ENCODE measurements around the gene RNF26. TPM values are rescaled to one million over a fixed set of nuclear protein-coding genes. Genes with fewer than 3 reads are reported as not detected.
A peak's percentile ranks its signal among the peaks of the same experiment; 100 is the strongest.

The RNF26 gene
- total RNA-seq, 1 donor from 2014 or later: 30.2 TPM

DNA sequence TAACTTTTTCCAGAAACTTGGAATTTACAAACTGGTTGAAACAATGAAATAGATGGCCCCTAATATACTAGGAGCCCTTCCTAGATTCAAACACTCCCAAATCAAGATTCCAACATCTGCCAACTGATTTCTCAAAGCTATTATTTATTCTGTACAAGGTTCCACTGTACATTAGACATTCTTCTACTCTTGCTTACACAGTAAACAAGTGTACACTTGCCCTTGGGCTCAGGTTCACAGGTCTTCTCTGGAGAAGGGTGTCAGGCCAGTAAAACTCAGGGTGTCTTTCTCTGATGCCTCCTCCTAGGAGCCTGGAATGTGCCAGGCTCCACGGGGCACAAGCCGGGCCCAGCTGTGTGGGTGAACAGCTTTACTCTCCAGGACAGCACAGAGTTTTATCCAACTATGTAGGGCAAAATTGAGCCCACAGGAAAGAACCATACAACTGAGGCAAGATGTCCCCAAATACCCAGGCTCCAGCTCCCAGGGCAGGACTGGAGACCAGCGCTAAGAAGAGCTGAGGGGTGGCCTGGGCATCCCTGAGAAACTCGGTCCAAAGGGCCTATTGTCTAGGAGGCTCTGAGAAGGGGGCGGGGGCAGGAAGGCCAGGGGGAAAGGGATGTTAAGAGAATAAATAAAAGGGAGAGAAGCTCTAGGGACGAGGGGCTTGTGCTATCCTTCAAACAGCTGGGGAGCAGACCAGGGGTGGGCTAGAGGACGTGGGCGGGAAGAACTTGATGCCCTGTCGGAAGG, 20.9 kb downstream of the RNF26 start:
- H3K9me3 Mint-ChIP-seq (ENCODE audit: unreplicated experiment): no peaks in the 10 kb centered on the region
- TF ChIP-seq, protein P1, sequence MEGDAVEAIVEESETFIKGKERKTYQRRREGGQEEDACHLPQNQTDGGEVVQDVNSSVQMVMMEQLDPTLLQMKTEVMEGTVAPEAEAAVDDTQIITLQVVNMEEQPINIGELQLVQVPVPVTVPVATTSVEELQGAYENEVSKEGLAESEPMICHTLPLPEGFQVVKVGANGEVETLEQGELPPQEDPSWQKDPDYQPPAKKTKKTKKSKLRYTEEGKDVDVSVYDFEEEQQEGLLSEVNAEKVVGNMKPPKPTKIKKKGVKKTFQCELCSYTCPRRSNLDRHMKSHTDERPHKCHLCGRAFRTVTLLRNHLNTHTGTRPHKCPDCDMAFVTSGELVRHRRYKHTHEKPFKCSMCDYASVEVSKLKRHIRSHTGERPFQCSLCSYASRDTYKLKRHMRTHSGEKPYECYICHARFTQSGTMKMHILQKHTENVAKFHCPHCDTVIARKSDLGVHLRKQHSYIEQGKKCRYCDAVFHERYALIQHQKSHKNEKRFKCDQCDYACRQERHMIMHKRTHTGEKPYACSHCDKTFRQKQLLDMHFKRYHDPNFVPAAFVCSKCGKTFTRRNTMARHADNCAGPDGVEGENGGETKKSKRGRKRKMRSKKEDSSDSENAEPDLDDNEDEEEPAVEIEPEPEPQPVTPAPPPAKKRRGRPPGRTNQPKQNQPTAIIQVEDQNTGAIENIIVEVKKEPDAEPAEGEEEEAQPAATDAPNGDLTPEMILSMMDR (IDR thresholded peaks at IDR 0.05): no peak
- peaks cover 29% of the 10 kb centered on the region for H3K27me3 Mint-ChIP-seq (ENCODE audit: unreplicated experiment)
- no peak overlapping the region for H3K4me3 Mint-ChIP-seq (ENCODE audit: unreplicated experiment)
- DNase-seq (ENCODE audit: extremely low spot score, unreplicated experiment): no peak
- no peak overlapping the region for H3K27ac Mint-ChIP-seq (ENCODE audit: unreplicated experiment)
- no peaks in the 10 kb centered on the region for H3K36me3 Mint-ChIP-seq (ENCODE audit: unreplicated experiment)
- H3K4me1 Mint-ChIP-seq (ENCODE audit: unreplicated experiment): peaks cover 8% of the 10 kb centered on the region

DNA sequence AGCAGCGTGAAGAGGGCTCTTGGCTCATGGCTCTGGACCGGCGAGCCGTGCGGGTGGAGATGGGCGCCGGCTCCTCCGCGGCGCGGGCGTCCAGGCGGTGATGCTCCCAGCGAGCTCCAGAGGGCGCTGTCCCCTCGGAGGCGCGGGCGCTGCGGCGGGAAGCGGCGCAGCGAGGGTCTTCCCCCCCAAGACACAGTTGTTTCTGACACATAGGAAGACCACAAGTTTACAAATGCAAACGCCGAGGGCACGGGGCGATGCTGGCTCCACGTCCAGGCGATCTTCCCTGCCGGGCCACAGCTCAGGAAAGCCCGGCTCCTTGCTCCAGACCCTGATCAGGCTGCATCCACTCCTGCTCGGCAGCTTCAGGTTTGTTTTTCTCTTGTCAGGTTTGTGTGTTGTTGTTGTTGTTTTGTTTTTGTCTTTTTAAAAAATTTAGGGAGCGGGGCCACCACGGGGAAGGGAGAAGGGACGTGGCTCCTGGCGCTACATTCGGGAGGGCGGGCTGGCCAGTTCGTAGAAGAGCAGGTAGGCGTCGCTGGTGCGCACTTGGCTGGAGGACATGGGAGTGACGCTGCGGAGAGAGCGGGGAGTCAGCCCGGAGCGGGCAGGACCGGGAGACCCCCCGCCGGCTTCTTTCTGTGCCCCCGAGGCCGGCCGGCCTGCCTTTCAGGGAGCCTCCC, 22.2 kb downstream of the RNF26 start:
- no peaks in the 10 kb centered on the region for H3K9me3 Mint-ChIP-seq (ENCODE audit: unreplicated experiment)
- H3K27me3 Mint-ChIP-seq (ENCODE audit: unreplicated experiment): peaks cover 19% of the 10 kb centered on the region
- peak overlapping the region; percentile 81 for H3K4me3 Mint-ChIP-seq (ENCODE audit: unreplicated experiment)
- TF ChIP-seq, protein P1 (IDR thresholded peaks at IDR 0.05): peak; percentile 96
- no peak overlapping the region for H3K27ac Mint-ChIP-seq (ENCODE audit: unreplicated experiment)
- H3K4me1 Mint-ChIP-seq (ENCODE audit: unreplicated experiment): peaks cover 15% of the 10 kb centered on the region
- H3K36me3 Mint-ChIP-seq (ENCODE audit: unreplicated experiment): no peaks in the 10 kb centered on the region
- peak; percentile 93 for DNase-seq (ENCODE audit: extremely low spot score, unreplicated experiment)

DNA sequence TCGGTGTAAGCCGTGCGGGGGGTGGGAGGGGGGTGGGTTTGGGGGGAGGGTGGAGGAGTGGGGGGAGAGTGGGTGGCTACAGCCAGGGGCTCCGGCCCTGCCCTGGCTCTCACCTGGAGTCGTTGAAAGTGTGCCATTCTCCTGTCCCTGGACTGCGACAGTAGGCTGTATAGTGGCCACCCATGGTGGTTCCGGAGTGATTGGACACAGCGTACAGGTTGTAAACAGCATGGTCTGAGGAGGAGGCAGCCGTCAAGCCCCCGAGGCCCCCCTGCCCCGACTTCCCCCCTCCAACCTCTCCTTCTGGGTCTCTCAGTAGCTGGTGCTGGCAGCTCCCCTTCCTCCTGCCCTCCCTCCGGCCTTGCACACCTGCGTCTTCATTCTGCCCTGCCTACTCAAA, 22.7 kb downstream of the RNF26 start:
- TF ChIP-seq, protein P1 (IDR thresholded peaks at IDR 0.05): no peak
- Mint-ChIP-seq H3K36me3 (ENCODE audit: unreplicated experiment) (no peaks in the 10 kb centered on the region), H3K9me3 (ENCODE audit: unreplicated experiment) (no peaks in the 10 kb centered on the region), H3K4me1 (ENCODE audit: unreplicated experiment) (peaks cover 21% of the 10 kb centered on the region), H3K27me3 (ENCODE audit: unreplicated experiment) (peaks cover 13% of the 10 kb centered on the region), H3K4me3 (ENCODE audit: unreplicated experiment) (peak overlapping the region; percentile 26), H3K27ac (ENCODE audit: unreplicated experiment) (no peak overlapping the region)
- no peak for DNase-seq (ENCODE audit: extremely low spot score, unreplicated experiment)

DNA sequence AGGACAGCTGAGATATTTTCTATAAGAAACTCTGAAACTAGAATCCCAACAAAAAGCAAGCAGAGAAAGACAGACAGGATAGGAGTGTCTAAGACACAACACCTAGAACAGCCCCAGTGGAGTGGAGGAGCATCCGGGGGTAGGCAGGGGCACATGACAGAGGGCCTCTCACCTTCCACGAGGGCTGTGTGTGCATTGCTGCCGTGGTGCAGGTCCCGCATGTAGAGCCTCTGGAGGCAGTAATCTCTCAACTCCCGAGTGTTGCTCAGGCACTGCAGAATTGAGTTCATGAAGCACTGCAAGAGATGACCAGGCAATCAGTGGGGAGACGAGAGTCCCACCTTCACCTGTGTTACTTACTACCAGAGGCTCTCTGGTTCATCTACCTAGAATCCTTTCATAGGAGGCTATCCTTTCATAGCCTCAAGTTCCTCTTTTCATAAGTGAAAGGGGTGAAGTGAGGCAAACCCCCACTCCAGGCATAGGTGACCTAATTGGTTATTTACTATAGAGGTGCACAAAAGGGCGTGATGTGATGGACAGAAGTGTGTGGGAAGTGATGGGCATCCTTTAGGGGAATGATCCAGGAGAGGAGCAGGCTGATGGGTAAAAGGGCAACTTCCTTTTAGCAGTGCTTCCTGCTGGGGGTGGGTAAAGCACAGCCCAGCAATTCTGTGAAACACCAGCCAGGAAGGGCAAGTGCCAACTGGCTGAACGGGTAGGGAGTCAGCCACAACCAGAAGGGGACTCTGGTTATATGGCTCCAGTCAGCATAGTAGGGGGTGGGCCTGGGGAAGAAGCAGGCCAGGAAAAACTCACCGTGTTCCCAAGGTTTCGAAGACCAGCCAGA, 25.3 kb downstream of the RNF26 start:
- peaks cover 31% of the 10 kb centered on the region for H3K4me1 Mint-ChIP-seq (ENCODE audit: unreplicated experiment)
- H3K27ac Mint-ChIP-seq (ENCODE audit: unreplicated experiment): no peak overlapping the region
- TF ChIP-seq, protein P1 (IDR thresholded peaks at IDR 0.05): no peak
- no peak overlapping the region for H3K4me3 Mint-ChIP-seq (ENCODE audit: unreplicated experiment)
- H3K9me3 Mint-ChIP-seq (ENCODE audit: unreplicated experiment): no peaks in the 10 kb centered on the region
- H3K36me3 Mint-ChIP-seq (ENCODE audit: unreplicated experiment): no peaks in the 10 kb centered on the region
- DNase-seq (ENCODE audit: extremely low spot score, unreplicated experiment): no peak
- H3K27me3 Mint-ChIP-seq (ENCODE audit: unreplicated experiment): peaks cover 2% of the 10 kb centered on the region

Measured in osteocyte (in vitro differentiated cells).